ENCODE measurements around the gene HOXD9.

DNA sequence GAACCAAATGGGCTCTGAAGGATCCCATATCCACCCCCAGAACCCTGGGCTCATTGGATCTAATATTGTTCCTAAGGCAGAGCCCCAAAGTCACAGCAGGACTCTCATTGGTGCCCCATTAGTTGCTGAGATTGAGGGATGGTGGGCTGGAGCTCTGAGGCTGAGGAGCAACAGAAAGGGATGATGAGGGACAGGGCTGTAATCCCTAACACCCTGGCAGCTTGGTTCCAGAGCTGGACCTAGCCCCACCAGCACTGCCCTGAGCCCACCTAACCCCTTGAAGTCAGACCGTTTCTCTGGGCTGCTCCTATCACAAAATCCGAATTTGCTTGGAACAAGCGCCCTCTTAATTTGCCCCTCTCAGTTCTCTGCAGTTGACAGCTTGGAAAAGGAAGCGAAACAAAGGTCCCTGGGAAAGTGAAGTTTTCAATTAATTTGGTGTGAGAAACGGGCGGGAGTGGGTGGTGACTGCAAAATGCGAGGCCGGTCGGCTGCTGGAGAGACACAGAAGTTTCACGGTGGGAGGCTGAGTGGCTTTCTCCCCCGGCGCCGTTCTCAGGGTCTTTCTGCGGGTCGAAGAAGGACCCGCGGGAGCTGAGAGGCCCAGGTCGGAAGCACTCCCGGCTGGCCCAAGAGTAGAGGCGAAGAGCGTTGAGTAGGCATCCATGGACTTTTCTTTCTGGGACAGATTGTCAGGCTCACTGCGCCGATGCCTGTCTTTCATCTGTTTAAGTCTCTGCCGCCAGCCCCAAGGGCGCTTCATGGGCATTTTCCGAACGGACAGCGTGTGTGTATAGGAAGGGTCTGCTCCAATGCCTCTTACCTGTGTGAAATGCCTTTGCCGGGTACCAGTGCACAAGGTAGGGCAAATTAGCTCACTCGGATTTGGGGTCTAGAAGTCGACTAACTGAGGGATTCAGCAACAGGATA lies 30.9 kb upstream of the HOXD9 start:
- TF ChIP-seq POLR2A (IDR thresholded peaks at IDR 0.05): no peak
- TF ChIP-seq, protein P1, sequence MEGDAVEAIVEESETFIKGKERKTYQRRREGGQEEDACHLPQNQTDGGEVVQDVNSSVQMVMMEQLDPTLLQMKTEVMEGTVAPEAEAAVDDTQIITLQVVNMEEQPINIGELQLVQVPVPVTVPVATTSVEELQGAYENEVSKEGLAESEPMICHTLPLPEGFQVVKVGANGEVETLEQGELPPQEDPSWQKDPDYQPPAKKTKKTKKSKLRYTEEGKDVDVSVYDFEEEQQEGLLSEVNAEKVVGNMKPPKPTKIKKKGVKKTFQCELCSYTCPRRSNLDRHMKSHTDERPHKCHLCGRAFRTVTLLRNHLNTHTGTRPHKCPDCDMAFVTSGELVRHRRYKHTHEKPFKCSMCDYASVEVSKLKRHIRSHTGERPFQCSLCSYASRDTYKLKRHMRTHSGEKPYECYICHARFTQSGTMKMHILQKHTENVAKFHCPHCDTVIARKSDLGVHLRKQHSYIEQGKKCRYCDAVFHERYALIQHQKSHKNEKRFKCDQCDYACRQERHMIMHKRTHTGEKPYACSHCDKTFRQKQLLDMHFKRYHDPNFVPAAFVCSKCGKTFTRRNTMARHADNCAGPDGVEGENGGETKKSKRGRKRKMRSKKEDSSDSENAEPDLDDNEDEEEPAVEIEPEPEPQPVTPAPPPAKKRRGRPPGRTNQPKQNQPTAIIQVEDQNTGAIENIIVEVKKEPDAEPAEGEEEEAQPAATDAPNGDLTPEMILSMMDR (IDR thresholded peaks at IDR 0.05): no peak

All from stomach (tissue), 4 donors.